ENCODE data around the gene MBP.

MBP gene

DNA sequence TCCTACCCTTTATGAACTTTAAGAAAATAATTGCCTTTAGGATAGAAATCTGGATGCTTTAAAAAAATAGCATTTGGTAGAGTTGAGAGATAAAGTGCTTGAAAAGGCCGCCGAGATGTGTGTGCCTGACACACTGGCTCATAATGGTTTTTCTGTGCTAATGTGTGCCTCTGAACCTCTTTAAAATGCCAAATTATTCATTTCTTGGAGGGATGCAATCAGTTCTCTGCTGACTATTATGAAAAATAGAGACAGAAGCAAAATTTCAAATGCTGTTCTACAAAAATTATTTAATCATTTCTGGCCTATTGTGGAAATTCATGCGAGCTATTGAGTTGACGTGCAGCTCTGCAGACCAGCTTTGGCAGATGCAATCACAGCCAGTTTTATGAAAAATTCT lies 18.0 kb upstream of the MBP start:
- no peak for DNase-seq

DNA sequence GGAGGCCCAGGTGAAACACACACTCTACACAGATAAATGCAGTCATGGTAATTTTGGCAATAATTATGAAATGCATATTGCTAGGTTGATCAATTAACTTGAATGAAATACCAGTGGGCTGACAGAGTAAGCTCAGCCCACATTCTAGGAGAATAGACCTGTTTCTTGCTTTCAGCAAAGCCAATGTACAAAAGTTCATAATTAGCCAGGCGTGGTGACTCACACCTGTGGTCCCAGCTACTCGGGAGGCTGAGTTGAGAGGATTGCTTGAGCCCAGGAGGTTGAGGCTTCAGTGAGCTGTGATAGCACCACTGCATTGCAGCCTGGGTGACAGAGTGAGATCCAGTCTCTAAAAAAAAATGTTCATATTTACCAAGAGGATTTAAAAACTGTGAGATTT lies 15.7 kb upstream of the MBP start:
- DNase-seq = no peak

DNA sequence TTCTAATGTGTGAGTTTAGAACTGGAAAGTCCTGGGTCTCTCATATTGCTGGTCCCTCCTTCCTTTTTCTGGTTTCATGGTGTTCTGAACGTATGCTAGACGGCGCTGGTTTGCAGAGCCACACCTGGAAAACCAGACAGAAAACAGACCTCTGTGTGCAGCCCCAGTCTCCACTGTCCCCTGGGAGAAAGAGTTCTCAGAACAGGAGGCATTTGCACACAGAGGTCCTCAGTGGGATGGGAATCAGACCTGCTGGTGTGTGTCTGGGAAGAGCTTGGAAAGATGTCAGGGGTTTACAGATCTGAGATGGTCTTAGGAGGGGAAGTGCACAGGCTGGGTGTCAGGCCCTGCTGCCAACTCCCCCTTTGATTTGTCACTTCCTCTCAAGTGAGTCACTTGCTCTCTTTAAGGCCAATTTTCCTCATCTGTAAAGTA lies 14.9 kb upstream of the MBP start:
- DNase-seq = no peak

DNA sequence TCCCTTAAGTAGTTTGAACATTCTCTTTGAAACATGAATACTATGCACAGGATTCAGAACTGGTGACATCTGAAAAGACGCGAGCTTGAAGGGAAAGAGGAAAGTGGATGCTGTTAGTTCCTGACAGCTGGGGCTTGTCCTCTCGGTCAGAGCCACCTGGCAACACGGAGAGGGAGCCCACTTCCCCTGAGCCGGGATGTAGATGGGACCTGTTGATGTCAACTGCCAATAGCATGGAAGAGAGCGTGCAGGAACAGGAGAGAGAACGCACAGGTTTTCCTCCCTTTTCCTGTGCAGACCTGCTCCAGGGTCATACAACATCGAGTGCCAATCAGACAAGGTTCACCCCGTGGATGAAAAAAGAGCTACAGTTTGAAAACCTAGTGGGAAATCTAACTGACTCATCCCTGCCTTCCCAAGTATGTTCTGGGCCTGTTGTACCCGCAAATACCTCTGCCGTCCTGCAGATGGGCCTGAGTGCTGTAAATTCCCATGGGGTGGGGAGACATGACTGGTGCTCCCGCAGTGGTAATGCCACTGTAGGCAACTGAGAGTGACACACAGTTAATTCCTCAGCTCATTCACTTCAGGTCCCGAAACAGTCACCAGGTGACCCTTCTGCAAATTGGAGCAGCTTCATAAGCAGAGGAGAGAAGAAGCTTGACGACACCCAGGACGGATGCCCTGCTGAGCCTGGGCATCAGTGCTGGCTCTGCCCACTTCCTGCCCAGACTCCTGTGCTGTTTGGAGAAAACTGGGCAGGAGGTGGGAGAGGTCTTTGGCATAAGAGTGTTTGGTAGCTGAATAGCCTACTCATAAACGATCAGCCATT lies 13.9 kb upstream of the MBP start:
- DNase-seq = no peak

DNA sequence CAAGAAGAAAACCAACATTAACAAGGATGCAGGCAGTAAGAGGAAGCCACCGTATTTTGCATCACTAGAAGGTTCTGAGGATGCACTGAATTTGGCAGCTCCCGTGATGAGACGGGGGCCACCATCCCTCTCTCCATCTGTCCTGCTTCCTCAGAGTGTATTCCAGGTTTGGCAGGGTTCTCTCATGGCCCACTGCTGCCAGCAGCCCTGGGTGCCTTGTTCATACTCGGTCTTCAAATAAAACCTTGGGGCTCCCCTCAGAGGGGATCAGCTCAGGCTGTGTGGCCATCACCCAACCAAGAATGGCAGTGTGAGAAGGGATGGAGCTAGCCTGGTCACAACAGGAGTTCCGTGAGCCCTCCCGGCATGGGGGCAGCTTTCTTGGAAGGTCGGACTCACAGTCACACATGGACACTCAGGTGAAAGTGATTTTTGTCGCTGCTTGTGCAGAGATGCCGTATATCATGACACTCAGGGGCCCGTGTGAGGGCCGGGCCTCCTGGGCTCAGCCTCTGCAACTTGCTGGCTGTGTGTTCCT lies 12.8 kb upstream of the MBP start:
- DNase-seq = no peak

DNA sequence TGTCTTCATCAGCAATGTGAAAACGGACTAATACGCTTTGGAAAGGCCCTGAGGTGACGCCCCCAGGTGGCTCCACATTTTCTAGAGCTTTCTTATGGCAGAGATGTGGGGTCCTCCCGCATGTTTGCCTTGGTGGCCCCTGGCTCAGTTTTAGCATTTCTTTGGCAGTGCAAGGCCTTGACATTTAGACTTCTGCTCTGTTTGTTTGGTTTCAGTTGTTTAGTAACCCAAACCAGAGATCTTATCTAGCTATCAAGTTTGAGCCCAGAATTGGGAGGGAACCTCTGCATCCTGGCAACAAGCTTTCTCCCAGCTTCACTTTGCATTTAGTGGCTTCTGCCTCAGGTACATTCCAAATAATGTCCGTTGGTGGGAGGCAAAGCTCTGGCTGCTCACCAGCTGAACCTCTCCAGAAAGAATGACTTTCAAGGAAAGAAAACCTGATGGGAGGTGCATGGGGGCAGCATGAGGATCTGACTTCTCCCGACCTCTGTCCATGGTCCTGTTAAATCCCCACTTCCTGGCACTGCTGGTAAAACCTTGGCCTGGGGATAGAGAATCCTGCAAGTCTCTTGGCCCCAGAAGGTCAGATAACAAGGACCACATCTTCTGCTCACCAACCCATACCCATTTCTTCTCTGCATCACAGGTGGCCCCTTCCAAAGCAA lies 12.0 kb upstream of the MBP start:
- no peak for DNase-seq

DNA sequence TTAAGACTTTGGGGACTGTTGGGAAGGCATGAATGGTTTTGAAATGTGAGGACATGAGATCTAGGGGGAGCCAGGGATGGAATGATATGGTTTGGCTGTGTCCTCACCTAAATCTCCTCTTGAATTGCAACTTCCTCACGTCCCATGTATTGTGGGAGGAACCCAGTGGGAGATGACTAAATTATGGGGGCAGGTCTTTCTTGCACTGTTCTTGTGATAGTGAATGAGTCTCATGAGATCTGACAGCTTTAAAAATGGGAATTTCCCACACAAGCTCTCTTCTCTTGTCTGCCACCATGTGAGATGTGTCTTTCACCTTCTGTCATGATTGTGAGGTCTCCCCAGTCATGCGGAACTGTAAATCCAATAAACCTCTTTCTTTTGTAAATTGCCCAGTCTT lies 11.5 kb upstream of the MBP start:
- DNase-seq = no peak

DNA sequence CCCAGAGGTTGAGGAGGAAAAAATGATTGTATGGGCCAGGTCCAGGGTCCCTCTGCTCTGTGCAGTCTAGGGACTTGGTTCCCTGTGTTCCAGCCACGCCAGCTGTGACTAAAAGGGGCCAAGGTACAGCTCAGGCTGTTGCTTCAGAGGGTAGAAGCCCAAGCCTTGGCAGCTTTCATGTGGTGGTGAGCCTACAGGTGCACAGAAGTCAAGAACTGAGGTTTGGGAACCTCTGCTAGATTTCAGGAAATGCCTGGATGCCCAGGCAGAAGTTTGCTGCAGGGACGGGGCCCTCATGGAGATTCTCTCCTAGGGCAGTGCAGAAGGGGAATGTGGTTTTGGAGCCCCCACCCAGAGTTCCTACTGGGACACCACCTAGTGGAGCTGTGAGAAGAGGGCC lies 10.6 kb upstream of the MBP start:
- no peak for DNase-seq

DNA sequence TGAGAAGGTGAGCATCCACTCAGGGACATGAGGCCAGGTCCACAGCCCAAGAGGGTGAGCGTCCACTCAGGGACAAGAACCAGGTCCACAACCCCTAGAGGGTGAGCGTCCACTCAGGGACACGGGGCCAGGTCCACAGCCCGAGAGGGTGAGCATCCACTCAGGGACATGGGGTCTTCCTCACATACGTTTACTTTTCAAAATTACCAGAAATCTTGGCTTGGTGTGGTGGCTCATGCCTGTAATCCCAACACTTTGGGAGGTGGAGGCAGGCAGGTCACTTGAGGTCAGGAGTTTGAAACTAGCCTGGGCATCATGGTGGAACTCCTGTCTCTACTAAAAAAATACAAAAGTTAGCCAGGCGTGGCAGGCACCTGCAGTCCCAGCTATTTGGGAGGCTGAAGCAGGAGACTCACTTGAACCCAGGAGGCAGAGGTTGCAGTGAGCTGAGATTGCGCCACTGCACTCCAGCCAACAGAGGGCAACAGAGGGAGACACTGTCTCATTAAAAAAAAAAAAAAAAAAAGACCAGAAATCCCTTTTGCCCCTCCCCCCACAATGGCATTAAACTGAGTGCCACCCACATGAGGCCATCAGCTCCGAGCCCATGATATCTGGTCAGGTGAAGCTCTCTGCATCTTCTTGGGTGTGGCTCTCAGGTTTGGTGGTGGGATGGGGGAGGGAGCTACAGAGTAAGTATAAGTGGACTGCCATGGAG lies 9.0 kb upstream of the MBP start:
- no peak for DNase-seq

DNA sequence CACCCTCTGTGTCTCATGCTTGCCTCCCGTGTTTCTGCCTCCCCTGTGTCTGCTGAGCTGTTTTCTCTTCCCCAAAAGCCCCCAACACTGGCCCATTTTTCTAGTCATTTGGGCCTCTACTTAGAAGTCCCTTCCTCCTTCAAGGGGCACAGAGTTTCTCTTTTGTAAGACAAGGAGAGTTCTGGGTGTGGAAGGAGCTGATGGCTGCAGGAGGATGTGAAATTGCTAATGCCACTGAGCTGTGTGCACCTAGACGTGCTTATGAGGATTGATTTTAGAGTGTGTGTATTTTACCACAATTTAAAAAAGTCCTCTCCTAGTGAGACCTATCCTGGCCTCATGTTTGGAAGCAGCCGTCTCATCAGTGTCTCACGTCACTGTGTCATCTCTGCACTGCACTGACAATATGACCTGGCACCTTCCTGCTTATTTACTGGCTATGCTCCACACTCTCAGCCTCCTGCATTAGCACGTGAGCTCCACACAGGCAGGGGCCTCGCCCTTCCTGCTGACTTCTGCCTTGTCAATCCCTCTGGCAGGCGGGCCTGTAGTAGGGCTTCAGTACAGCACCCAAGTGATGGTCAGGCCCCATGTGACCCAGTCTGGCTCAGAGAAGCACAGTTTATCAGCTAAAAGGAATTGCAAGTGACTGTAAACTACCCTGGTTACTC lies 8.0 kb upstream of the MBP start:
- DNase-seq = no peak

DNA sequence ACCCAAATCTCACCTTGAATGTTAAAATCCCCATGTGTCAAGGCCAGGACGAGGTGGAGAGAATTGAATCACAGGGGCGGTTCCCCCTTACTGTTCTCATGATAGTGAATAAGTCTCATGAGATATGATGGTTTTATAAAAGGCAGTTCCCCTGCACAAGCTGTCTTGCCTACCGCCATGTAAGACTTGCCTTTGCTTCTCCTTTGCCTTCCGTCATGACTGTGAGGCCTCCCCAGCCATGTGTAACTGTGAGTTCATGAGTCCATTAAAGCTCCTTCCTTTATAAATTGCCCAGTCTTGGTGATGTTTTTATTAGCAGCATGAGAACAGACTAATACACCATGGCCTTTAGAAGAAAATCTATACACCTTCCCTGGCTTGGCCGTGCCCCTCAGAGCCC lies 7.4 kb upstream of the MBP start:
- no peak for DNase-seq

DNA sequence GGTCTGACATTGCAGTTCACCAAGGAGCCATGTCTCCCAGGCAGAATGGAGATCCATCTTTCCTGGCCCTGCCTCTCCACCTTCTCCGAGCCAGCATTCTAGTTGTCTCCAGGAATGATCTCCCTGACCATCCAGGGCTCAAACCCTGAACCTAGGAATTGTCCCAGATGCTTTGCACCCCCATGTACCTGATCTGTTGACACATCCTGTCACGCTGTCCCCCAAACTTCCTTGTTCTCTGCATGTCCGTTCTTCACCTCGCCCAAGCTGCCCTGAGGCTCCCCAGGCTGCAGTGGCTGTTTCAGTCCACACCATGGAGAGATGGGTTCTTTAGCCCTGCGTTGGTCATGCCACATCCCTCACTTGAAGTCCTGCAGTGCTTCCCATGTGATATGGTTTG lies 7.0 kb upstream of the MBP start:
- no peak for DNase-seq

DNA sequence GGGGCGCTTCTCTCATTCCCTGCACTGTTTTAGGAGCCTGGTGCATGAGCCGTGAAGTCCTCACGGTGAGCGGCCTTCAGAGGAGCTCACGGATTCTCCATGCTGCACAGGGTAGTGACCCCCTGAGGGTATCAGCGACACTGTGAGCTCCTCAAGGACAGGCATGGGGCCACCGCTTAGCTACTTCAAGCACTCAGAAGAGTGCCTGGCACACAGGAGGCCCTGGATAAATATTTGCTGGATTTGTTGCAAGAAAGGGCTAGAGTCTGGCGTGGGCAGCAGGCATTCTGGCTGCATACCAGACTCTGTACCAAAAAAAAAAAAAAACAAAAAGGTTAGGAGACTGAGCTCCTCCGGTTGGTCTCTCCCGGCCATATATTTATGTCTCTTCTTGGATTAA lies 5.7 kb upstream of the MBP start:
- no peak for DNase-seq

DNA sequence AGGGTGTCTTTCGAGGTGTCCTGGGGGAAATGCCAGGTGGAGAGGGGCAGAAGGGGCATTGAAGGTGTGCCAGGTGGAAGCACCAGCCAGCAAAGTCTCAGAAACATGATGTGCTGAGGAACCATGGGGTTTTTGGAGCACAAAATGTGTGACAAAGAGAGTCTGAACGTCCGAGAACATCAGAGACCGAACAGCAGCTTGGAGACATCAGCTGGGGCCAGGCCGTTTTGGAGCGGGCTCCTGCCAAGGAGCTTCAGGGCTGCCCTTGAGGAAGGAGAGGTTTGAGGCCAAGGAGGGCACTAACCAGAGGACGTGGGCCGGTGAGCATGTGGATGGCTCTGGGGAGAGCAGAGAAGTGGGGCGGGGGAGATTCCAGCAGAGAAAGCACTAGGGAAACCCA lies 5.3 kb upstream of the MBP start:
- no peak for DNase-seq

DNA sequence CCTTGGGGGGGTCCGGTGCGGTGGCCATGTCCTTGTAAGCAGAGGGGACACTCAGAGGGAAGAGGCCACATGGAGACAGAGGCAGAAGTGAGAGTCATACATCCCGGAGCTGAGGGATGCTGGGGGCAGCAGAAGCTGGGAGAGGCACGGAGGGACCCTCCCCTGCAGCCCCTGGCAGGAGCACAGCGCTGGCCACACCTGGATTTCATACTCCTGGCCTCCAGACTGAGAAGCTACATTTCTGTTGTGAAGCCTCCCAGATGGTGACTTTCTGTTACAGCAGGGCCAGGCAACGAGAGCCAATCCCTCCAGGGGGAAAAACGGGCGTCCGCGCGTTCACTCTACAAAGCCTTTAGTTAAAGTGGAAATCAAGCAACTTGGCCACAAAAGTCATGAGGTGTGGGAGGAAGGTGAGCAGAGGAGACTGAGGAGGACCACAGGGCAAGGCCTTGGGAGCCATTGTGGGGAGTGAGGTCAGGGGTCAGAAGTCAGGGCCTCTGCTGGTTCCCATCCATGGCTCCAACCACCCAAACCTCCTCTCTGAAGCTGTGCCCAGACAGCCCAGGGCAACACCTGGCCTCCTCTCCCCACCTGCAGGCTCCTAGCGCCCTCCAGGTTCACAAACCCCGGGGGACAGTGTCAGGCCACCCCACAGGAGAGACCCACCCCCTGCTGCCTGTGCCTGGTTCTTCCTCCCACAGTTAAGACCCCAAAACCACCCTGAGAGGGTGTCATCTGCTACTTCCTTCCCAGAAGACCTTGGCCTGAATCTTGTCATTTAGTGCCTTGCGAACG lies 4.5 kb upstream of the MBP start:
- no peak for DNase-seq

DNA sequence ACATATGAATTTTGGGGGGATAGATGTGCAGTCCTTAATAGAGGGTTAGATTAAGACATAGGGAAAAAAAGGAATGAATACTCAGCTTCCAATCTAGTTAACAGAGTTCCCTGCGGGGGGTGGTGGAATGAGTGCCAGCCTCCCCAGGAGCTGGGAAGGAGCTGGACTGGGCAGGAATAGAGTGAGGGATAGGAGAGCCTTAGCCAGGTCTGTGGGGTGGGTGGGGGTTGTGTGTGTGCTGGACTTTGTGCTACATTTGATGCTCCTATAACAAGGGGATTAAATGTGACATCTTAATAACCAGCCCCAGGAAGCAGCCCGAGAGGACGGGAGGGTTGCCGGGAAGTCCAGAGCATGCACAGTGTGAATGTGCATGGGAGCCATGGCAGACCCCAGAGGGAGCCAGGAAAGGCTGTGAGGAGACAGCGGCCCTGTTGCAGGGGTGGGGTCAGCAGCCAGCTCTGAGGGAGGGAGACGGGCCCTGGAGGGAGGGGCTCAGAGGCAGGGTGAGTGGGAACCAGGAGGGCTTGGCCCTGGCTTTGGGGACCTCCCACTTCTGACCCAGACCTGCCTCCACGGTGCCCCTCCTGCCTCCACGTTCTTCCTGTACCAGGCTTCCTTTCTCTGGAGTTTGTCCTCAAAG lies 3.6 kb upstream of the MBP start:
- DNase-seq = no peak

DNA sequence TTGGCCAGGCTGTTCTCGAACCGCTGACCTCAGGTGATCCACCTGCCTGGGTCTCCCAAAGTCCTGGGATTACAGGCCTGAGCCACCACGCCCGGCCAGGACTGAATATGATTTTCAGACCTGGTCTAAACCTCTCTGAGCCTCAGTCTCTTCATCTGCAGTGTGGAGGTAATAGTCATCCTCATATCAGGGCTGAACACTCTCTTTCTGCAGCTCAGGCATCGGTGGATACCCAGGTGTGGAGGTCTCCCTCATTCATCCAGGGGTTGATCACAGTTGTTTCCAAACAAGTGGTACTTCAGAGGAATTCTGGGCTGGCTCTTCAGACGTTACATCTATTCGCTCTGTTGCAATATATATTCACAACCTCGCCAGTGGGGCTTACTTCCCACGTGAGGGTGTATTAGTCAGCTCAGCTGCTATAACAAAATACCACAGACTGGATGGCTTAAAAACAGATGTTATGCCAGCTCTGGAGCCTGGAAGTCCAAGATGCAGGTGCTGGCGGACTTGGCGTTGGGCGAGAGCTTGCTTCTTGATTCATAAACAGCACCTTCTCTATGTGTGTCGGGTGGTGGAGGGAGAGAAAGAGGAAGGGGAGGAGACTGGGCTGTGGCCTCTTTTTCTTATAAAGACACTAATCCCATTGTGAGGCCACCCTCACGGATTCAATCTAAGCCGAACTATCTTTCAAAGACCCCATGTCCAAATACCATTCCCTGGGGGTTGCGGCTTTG lies 2.9 kb upstream of the MBP start:
- no peak for DNase-seq

DNA sequence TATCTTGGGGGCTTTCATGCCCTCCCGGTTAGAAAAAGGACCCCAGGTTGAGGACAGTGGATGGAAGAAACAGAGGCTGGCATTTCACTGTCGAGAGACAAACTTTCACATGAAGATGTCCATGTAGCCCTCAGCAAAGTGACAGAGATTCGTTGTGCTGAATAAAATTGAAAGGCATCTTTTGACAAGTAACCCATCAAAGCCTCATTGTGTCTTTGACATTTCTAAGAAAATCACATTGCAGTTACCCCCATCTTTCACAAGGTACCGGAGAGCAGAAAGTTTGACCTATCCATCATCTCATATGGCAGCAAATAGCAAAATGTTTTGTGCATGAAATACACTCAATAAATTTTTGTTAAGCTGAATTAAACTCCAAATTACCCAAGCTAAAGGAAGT lies 2.0 kb upstream of the MBP start:
- no peak for DNase-seq

DNA sequence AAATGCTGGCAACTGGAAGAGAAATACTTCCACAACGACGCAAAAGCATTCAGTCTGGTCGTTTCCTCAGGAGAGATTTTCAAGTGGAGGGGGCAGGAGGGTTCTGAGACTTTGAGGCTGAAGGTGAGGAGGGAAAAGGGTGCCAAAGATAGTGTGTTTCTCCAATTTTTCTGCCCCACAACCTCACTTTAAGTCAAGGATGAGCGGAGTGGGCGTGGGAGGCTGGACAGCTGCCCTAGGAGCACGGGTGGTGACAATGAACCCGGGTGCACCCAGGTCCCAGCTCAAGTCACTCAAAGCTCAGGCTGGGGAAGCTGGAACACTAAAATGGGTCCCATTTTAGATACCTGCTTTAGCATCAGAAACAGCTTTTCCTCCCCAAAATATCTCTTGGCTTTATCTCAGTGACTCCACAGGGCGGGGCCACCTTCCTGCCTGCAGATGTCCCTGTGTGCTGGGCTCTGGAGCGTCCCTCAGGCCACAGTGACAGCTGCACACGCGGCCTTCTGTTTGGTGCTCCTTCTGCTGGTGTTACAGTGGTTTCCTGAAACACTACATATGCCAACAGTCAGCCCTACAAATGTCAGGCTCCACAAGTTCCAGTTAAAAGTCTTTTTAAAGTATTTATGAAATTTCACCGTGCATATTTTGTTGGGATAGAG lies 1.4 kb upstream of the MBP start:
- no peak for DNase-seq

DNA sequence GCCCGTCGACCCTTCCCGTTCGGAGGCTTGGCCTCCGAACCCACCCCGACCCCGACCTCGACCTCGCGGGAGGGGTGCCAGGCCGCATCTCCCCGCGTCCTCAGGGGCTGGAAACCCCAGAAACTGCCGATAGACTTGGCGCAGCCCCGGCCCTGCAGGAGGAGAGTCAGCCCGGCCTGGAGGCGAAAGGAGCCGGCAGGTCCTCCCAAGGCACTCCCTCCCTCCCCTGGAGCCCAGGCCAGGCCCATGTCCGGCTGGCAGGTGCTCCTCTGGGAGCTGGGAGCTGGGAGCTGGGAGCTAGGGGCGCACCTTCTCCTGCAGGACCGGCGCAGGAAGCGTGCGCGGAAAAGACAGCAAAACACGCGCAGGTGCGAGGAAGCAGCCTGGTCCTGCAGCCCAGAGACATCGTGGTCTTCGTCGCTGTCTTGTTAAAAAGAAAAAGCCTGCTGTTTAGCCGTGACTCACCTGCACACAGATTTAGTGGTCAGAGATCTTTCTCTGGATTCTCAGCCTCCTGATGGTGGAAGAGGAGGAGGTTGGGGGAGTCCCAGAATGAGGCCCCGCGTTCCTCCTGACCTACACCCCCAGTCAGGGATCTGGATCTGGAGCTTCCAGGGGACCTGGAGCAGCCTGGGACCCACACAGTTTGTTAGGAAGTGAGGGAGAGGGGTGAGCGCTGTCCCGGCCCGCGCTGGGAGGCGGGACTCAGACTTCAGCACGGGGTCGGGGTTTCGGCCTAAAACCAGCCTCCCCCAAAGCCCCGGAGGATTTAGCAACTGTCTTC lies 660 bp upstream of the MBP start:
- no peak for DNase-seq
